ENCODE data around the gene RAB24. TPM values are rescaled to one million over a fixed set of nuclear protein-coding genes. Genes with fewer than 3 reads are reported as not detected.

RAB24 gene
- total and polyA plus RNA-seq, 2 experiments from 2014 or later = 27.1 to 27.7 TPM

DNA sequence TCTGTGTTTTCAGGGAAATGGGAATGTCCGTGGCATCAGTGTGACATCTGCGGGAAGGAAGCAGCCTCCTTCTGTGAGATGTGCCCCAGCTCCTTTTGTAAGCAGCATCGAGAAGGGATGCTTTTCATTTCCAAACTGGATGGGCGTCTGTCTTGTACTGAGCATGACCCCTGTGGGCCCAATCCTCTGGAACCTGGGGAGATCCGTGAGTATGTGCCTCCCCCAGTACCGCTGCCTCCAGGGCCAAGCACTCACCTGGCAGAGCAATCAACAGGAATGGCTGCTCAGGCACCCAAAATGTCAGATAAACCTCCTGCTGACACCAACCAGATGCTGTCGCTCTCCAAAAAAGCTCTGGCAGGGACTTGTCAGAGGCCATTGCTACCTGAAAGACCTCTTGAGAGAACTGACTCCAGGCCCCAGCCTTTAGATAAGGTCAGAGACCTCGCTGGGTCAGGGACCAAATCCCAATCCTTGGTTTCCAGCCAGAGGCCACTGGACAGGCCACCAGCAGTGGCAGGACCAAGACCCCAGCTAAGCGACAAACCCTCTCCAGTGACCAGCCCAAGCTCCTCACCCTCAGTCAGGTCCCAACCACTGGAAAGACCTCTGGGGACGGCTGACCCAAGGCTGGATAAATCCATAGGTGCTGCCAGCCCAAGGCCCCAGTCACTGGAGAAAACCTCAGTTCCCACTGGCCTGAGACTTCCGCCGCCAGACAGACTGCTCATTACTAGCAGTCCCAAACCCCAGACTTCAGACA is 9.5 kb downstream of the RAB24 start (continued):
- TF ChIP-seq, protein P1, sequence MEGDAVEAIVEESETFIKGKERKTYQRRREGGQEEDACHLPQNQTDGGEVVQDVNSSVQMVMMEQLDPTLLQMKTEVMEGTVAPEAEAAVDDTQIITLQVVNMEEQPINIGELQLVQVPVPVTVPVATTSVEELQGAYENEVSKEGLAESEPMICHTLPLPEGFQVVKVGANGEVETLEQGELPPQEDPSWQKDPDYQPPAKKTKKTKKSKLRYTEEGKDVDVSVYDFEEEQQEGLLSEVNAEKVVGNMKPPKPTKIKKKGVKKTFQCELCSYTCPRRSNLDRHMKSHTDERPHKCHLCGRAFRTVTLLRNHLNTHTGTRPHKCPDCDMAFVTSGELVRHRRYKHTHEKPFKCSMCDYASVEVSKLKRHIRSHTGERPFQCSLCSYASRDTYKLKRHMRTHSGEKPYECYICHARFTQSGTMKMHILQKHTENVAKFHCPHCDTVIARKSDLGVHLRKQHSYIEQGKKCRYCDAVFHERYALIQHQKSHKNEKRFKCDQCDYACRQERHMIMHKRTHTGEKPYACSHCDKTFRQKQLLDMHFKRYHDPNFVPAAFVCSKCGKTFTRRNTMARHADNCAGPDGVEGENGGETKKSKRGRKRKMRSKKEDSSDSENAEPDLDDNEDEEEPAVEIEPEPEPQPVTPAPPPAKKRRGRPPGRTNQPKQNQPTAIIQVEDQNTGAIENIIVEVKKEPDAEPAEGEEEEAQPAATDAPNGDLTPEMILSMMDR (conservative IDR thresholded peaks at IDR 0.05; ENCODE audit: low read depth in 2 of 2) = no peak
- TF ChIP-seq POLR2AphosphoS5 (IDR thresholded peaks at IDR 0.05; ENCODE audit: low read depth) = no peak
- TF ChIP-seq, protein P2, sequence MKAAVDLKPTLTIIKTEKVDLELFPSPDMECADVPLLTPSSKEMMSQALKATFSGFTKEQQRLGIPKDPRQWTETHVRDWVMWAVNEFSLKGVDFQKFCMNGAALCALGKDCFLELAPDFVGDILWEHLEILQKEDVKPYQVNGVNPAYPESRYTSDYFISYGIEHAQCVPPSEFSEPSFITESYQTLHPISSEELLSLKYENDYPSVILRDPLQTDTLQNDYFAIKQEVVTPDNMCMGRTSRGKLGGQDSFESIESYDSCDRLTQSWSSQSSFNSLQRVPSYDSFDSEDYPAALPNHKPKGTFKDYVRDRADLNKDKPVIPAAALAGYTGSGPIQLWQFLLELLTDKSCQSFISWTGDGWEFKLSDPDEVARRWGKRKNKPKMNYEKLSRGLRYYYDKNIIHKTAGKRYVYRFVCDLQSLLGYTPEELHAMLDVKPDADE (IDR thresholded peaks at IDR 0.05) = no peak
- TF ChIP-seq, protein P3, sequence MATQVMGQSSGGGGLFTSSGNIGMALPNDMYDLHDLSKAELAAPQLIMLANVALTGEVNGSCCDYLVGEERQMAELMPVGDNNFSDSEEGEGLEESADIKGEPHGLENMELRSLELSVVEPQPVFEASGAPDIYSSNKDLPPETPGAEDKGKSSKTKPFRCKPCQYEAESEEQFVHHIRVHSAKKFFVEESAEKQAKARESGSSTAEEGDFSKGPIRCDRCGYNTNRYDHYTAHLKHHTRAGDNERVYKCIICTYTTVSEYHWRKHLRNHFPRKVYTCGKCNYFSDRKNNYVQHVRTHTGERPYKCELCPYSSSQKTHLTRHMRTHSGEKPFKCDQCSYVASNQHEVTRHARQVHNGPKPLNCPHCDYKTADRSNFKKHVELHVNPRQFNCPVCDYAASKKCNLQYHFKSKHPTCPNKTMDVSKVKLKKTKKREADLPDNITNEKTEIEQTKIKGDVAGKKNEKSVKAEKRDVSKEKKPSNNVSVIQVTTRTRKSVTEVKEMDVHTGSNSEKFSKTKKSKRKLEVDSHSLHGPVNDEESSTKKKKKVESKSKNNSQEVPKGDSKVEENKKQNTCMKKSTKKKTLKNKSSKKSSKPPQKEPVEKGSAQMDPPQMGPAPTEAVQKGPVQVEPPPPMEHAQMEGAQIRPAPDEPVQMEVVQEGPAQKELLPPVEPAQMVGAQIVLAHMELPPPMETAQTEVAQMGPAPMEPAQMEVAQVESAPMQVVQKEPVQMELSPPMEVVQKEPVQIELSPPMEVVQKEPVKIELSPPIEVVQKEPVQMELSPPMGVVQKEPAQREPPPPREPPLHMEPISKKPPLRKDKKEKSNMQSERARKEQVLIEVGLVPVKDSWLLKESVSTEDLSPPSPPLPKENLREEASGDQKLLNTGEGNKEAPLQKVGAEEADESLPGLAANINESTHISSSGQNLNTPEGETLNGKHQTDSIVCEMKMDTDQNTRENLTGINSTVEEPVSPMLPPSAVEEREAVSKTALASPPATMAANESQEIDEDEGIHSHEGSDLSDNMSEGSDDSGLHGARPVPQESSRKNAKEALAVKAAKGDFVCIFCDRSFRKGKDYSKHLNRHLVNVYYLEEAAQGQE (IDR thresholded peaks at IDR 0.05; ENCODE audit: unreplicated experiment) = no peak

DNA sequence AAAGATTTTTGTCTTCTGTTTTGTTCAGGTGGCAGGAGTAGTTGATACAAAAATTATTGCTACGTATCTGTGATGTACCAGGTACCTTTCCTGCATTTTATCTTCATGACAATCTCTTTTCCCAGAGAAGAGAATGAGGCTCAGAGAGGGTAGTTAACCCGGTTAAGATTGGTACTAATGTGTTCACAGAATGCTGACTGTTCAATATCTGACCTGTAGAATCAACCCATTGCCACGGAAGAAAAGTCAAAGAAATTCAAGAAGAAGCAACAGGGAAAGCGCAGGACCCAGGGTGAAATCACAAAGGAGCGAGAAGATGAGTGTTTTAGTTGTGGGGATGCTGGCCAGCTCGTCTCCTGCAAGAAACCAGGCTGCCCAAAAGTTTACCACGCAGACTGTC is 11.8 kb downstream of the RAB24 start:
- Histone ChIP-seq H3F3A (replicated peaks; ENCODE audit: low read depth) (peaks cover 25% of the 10 kb centered on the region), H4K20me1 (replicated peaks; ENCODE audit: insufficient read depth) (peaks cover 47% of the 10 kb centered on the region), H3K27ac (ENCODE audit: low read depth) (no peak overlapping the region), H3K36me3 (ENCODE audit: insufficient read depth) (peaks cover 75% of the 10 kb centered on the region), H3K4me2 (no peak overlapping the region), H3K4me3 (no peak overlapping the region), H2AFZ (no peak overlapping the region), H3K79me2 (replicated peaks; ENCODE audit: insufficient read depth) (peaks cover 13% of the 10 kb centered on the region; the same call in 1 of the 2 replicates), H3K9me2 (ENCODE audit: insufficient read depth) (no peaks in the 10 kb centered on the region), H3K4me1 (ENCODE audit: insufficient read depth) (peaks cover 3% of the 10 kb centered on the region), H3K27me3 (ENCODE audit: insufficient read depth) (no peaks in the 10 kb centered on the region)
- Mint-ChIP-seq H3K9me3 (no peaks in the 10 kb centered on the region), H3K27ac (no peak overlapping the region), H3K36me3 (ENCODE audit: low read depth) (peaks cover 95% of the 10 kb centered on the region), H3K4me1 (peaks cover 9% of the 10 kb centered on the region), H3K4me3 (no peak overlapping the region), H3K27me3 (ENCODE audit: insufficient read depth, low read depth, poor library complexity) (peaks cover 16% of the 10 kb centered on the region)
- DNase-seq (ENCODE audit: low spot score) (no peak), ATAC-seq (no peak)
- TF ChIP-seq EZH2phosphoT487 (IDR thresholded peaks at IDR 0.05; ENCODE audit: unreplicated experiment) (no peak), POLR2AphosphoS5 (IDR thresholded peaks at IDR 0.05; ENCODE audit: low read depth) (no peak), NANOG (IDR thresholded peaks at IDR 0.05; ENCODE audit: borderline replicate concordance) (no peak), JUNB (IDR thresholded peaks at IDR 0.05; ENCODE audit: unreplicated experiment) (no peak)
- TF ChIP-seq, protein P4, sequence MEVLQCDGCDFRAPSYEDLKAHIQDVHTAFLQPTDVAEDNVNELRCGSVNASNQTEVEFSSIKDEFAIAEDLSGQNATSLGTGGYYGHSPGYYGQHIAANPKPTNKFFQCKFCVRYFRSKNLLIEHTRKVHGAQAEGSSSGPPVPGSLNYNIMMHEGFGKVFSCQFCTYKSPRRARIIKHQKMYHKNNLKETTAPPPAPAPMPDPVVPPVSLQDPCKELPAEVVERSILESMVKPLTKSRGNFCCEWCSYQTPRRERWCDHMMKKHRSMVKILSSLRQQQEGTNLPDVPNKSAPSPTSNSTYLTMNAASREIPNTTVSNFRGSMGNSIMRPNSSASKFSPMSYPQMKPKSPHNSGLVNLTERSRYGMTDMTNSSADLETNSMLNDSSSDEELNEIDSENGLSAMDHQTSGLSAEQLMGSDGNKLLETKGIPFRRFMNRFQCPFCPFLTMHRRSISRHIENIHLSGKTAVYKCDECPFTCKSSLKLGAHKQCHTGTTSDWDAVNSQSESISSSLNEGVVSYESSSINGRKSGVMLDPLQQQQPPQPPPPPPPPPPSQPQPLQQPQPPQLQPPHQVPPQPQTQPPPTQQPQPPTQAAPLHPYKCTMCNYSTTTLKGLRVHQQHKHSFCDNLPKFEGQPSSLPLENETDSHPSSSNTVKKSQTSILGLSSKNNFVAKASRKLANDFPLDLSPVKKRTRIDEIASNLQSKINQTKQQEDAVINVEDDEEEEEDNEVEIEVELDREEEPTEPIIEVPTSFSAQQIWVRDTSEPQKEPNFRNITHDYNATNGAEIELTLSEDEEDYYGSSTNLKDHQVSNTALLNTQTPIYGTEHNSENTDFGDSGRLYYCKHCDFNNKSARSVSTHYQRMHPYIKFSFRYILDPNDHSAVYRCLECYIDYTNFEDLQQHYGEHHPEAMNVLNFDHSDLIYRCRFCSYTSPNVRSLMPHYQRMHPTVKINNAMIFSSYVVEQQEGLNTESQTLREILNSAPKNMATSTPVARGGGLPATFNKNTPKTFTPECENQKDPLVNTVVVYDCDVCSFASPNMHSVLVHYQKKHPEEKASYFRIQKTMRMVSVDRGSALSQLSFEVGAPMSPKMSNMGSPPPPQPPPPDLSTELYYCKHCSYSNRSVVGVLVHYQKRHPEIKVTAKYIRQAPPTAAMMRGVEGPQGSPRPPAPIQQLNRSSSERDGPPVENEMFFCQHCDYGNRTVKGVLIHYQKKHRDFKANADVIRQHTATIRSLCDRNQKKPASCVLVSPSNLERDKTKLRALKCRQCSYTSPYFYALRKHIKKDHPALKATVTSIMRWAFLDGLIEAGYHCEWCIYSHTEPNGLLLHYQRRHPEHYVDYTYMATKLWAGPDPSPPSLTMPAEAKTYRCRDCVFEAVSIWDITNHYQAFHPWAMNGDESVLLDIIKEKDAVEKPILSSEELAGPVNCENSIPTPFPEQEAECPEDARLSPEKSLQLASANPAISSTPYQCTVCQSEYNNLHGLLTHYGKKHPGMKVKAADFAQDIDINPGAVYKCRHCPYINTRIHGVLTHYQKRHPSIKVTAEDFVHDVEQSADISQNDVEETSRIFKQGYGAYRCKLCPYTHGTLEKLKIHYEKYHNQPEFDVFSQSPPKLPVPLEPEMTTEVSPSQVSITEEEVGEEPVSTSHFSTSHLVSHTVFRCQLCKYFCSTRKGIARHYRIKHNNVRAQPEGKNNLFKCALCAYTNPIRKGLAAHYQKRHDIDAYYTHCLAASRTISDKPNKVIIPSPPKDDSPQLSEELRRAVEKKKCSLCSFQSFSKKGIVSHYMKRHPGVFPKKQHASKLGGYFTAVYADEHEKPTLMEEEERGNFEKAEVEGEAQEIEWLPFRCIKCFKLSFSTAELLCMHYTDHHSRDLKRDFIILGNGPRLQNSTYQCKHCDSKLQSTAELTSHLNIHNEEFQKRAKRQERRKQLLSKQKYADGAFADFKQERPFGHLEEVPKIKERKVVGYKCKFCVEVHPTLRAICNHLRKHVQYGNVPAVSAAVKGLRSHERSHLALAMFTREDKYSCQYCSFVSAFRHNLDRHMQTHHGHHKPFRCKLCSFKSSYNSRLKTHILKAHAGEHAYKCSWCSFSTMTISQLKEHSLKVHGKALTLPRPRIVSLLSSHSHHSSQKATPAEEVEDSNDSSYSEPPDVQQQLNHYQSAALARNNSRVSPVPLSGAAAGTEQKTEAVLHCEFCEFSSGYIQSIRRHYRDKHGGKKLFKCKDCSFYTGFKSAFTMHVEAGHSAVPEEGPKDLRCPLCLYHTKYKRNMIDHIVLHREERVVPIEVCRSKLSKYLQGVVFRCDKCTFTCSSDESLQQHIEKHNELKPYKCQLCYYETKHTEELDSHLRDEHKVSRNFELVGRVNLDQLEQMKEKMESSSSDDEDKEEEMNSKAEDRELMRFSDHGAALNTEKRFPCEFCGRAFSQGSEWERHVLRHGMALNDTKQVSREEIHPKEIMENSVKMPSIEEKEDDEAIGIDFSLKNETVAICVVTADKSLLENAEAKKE (CRISPR knock-in tag; IDR thresholded peaks at IDR 0.05) = no peak
- TF ChIP-seq, protein P2 (IDR thresholded peaks at IDR 0.05) = no peak

Measured in GM23338 (cell line).